ENCODE results near the gene SRCIN1. TPM values are rescaled to one million over a fixed set of nuclear protein-coding genes. Genes with fewer than 3 reads are reported as not detected.
A peak's percentile ranks its signal among the peaks of the same experiment; 100 is the strongest.

The SRCIN1 gene
- total RNA-seq, 4 donors from 2014 or later: 1.2 to 2.7 (median 2.3) TPM

DNA sequence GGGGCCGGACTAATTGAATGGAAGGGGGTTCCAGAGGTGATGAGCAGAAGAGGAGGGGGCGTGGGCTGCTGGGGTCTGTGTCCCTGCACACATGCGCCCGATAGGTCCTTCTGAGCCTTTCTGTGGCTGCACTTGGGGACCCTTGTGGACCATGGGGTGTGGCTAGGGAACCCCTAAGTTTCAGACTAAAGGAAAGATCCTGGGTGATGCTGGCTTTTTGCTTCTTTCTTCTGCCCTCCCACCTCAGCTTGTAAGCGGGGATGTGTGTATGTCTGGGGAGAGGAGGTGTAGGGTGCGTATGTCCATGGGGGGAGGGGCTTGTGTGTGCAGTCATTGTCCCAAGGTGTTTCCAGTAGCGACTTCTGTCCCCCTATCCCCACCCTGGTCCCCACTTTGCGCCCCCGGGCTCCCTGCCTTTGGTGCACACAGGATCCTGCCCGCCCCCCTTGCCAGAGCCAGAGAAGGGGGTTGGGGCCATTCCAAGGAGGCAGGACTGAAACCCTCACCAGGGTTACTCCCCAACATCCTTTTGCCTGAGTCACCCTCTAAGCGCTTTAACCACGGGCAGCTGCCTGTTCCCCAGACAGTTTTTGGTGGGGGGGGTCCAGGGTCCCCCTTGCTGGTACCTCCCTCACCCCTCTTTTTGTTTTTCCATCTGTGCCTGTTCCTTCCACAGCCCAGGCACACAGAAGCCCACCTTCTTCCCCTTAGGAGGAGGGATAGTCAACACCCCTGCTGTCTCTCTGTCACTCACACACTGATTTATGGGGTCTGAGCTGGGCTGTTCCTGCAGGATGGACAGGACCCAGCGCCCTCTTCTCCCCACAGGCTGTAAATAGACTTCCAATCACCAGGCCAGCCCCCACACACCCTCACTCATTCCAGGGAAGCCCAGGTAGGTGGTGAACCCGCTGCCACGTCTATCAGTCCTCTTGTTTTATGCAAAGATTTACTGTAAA, 94.3 kb downstream of the SRCIN1 start:
- intact Hi-C loops (cut with DNase I): loop anchor here (10.0 kb wide), 1 partner anchor 153 kb away; no protein-coding TSS in a partner anchor
- no peak for DNase-seq (ENCODE audit: extremely low spot score)
- H3K4me3 ChIP-seq: peak overlapping the region in 1 of 4 donors; percentile 31

DNA sequence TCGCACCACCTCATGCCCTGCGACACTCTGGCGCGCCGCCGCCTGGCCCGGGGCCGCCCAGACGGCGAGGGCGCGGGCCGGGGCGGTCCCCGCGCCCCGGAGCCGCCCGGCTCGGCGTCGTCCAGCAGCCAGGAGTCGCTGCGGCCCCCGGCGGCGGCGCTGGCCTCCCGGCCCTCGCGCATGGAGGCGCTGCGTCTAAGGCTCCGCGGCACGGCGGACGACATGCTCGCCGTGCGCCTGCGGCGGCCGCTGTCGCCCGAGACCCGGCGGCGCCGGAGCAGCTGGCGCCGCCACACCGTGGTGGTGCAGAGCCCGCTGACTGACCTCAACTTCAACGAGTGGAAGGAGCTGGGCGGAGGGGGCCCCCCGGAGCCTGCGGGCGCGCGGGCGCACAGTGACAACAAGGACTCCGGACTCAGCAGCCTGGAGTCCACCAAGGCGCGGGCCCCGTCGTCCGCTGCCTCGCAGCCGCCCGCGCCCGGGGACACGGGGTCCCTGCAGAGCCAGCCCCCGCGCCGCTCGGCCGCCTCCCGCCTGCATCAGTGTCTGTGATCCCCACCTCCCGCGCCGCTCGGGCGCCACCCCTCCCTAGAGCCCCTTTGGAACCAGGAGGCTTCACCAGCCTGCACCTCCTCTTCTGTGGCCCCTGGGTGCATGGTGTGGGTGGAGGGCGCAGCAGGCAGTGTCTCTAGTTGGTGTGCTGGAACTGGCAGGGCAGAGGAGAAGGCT, 95.2 kb downstream of the SRCIN1 start:
- Histone ChIP-seq H3K27ac (replicated peaks in 1 of 4) (peak overlapping the region in 1 of 4 donors; percentile 50), H3K9me3 (no peaks in the 10 kb centered on the region), H3K36me3 (peaks cover 13 to 29% (median 22%) of the 10 kb centered on the region in 4 donors), H3K4me3 (peak overlapping the region; percentile 31 to 40 (median 36)), H3K4me1 (peaks cover 11 to 38% (median 33%) of the 10 kb centered on the region in 4 donors), H3K27me3 (peaks cover 0 to 14% (median 0%) of the 10 kb centered on the region in 4 donors)
- intact Hi-C loops (cut with DNase I): loop anchor here (10.0 kb wide), 1 partner anchor 154 kb away; no protein-coding TSS in a partner anchor
- WGBS: 89% methylated on average over 1 of the region's 86 CpGs
- TF ChIP-seq POLR2A (IDR thresholded peaks at IDR 0.05; ENCODE audit: low read depth): no peak
- peak in 1 of 2 donors; percentile 23 for TF ChIP-seq POLR2AphosphoS5 (IDR thresholded peaks at IDR 0.05)
- TF ChIP-seq, protein P1, sequence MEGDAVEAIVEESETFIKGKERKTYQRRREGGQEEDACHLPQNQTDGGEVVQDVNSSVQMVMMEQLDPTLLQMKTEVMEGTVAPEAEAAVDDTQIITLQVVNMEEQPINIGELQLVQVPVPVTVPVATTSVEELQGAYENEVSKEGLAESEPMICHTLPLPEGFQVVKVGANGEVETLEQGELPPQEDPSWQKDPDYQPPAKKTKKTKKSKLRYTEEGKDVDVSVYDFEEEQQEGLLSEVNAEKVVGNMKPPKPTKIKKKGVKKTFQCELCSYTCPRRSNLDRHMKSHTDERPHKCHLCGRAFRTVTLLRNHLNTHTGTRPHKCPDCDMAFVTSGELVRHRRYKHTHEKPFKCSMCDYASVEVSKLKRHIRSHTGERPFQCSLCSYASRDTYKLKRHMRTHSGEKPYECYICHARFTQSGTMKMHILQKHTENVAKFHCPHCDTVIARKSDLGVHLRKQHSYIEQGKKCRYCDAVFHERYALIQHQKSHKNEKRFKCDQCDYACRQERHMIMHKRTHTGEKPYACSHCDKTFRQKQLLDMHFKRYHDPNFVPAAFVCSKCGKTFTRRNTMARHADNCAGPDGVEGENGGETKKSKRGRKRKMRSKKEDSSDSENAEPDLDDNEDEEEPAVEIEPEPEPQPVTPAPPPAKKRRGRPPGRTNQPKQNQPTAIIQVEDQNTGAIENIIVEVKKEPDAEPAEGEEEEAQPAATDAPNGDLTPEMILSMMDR (IDR thresholded peaks at IDR 0.05): peak in 2 of 3 experiments; percentile 10 to 21
- DNase-seq (ENCODE audit: extremely low spot score): no peak

More for the DNA sequence above, 94.3 kb downstream of the SRCIN1 start:
- no peak overlapping the region for H3K27ac ChIP-seq (replicated peaks in 1 of 4)
- peaks cover 0 to 14% (median 0%) of the 10 kb centered on the region in 4 donors for H3K27me3 ChIP-seq
- WGBS: 62% methylated on average over 15 of the region's 15 CpGs
- H3K36me3 ChIP-seq: peaks cover 5 to 20% (median 14%) of the 10 kb centered on the region in 4 donors
- TF ChIP-seq POLR2AphosphoS5 (IDR thresholded peaks at IDR 0.05): no peak
- TF ChIP-seq, protein P1 (IDR thresholded peaks at IDR 0.05): no peak
- TF ChIP-seq EP300 (IDR thresholded peaks at IDR 0.05): no peak
- TF ChIP-seq POLR2A (IDR thresholded peaks at IDR 0.05; ENCODE audit: low read depth): no peak
- H3K4me1 ChIP-seq: peaks cover 11 to 38% (median 33%) of the 10 kb centered on the region in 4 donors
- H3K9me3 ChIP-seq: no peaks in the 10 kb centered on the region

DNA sequence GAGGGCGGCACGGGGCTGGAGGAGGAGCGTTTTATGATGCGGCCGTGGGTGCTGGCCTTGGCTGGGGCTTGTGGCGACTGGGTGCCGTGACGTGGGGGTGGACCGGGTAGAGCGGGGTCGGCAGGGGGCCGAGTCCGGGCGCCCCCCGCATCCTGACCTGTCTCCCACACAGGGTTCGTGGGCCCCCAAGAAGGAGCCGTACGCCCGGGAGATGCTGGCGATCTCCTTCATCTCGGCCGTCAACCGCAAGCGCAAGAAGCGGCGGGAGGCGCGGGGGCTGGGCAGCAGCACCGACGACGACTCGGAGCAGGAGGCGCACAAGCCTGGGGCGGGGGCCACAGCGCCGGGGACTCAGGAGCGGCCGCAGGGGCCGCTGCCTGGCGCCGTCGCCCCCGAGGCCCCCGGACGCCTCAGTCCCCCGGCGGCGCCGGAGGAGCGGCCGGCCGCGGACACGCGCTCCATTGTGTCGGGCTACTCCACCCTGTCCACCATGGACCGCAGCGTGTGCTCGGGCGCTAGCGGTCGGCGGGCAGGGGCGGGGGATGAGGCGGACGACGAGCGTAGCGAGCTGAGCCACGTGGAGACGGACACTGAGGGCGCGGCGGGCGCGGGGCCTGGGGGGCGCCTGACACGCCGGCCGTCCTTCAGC, 95.9 kb downstream of the SRCIN1 start:
- H3K9me3 ChIP-seq: no peaks in the 10 kb centered on the region
- peaks cover 11 to 38% (median 33%) of the 10 kb centered on the region in 4 donors for H3K4me1 ChIP-seq
- H3K27ac ChIP-seq (replicated peaks in 1 of 4): peak overlapping the region in 2 of 4 donors; percentile 27 to 50
- WGBS: 17% methylated on average over 9 of the region's 80 CpGs
- peak overlapping the region; percentile 31 to 40 (median 36) for H3K4me3 ChIP-seq
- intact Hi-C loops (cut with DNase I): loop anchor here (10.0 kb wide), 1 partner anchor 155 kb away; no protein-coding TSS in a partner anchor
- peaks cover 16 to 36% (median 28%) of the 10 kb centered on the region in 4 donors for H3K36me3 ChIP-seq
- DNase-seq (ENCODE audit: extremely low spot score): no peak
- H3K27me3 ChIP-seq: peaks cover 0 to 14% (median 0%) of the 10 kb centered on the region in 4 donors
- no peak for TF ChIP-seq POLR2A (IDR thresholded peaks at IDR 0.05; ENCODE audit: low read depth)
- no peak for TF ChIP-seq POLR2AphosphoS5 (IDR thresholded peaks at IDR 0.05)
- TF ChIP-seq, protein P1 (IDR thresholded peaks at IDR 0.05): no peak
- no peak for TF ChIP-seq EP300 (IDR thresholded peaks at IDR 0.05)

Measured in esophagus muscularis mucosa (tissue), 4 donors.